PC-3 (cell line): ENCODE measurements around the gene CBFA2T3. TPM values are rescaled to one million over a fixed set of nuclear protein-coding genes. Genes with fewer than 3 reads are reported as not detected.

Source experiments
- ATAC-seq: fragments of 200-7000 bp; cut with Tn5 transposase; 2 replicates; pipeline ENCODE4 v1.9.1; 2020; ENCODE audit warnings: mild to moderate bottlenecking, moderate library complexity
- BruUV-seq: library from RNA; stranded (reverse); fragments of 400-500 nt; replicated peaks from 2 replicates; lab custom pipeline; 2021; lab: Mats Ljungman, UMichigan
- CTCF ChIA-PET: fragments of 300-600 bp; sonication (Branson Sonifier 250); formaldehyde crosslinking; loops from one replicate; lab custom pipeline; 2022; ENCODE audit warnings: antibody characterized with exemption; lab: Charles Lee
- POLR2A ChIA-PET: fragments of 300-600 bp; sonication (Branson Sonifier 250); formaldehyde crosslinking; loops from one replicate; lab custom pipeline; 2022; ENCODE audit warnings: antibody characterized with exemption; ENCODE audit not compliant: unreplicated experiment; lab: Charles Lee
- DNase-seq: peaks from one replicate; pipeline ENCODE4 v3.0.0-alpha.2; 2015
- H2AFZ ChIP-seq: fragments of 300-600 bp; sonication (generic); 2 replicates; pipeline ENCODE4 v1.6.0; 2016; ENCODE audit warnings: antibody characterized with exemption, low read length
- H3F3A ChIP-seq: fragments of 300-600 bp; sonication (generic); one replicate; pipeline ENCODE4 v1.6.0; 2017; ENCODE audit warnings: antibody characterized with exemption, low read length, control low read depth, mild to moderate bottlenecking; ENCODE audit not compliant: unreplicated experiment
- H3K27ac ChIP-seq: fragments of 300-600 bp; sonication (generic); 2 replicates; pipeline ENCODE4 v1.5.1; 2016; ENCODE audit warnings: mild to moderate bottlenecking, low read length
- H3K27me3 ChIP-seq: fragments of 300-600 bp; sonication (generic); 2 replicates; pipeline ENCODE4 v1.6.1; 2016; ENCODE audit warnings: low read length, mixed read lengths
- H3K36me3 ChIP-seq: fragments of 300-600 bp; sonication (generic); 2 replicates; pipeline ENCODE4 v1.6.1; 2016; ENCODE audit warnings: low read depth, mixed run types, low read length, mixed read lengths
- H3K4me1 ChIP-seq: fragments of 300-600 bp; sonication (generic); 2 replicates; pipeline ENCODE4 v1.5.1; 2016; ENCODE audit warnings: low read length; ENCODE audit not compliant: insufficient read depth
- H3K4me2 ChIP-seq: fragments of 300-600 bp; sonication (generic); 2 replicates; pipeline ENCODE4 v1.6.0; 2016; ENCODE audit warnings: low read length
- H3K4me3 ChIP-seq: fragments of 300-600 bp; sonication (generic); 2 replicates; pipeline ENCODE4 v1.5.1; 2016; ENCODE audit warnings: mild to moderate bottlenecking, low read length, mixed read lengths
- H3K79me2 ChIP-seq: fragments of 300-600 bp; sonication (generic); 2 replicates; pipeline ENCODE4 v1.6.1; 2017; ENCODE audit warnings: low read length, mixed read lengths
- H3K9ac ChIP-seq: fragments of 300-600 bp; sonication (generic); 2 replicates; pipeline ENCODE4 v1.6.0; 2016; ENCODE audit warnings: mild to moderate bottlenecking, low read length
- H3K9me2 ChIP-seq: fragments of 300-600 bp; sonication (generic); replicated peaks from 2 replicates; pipeline ENCODE4 v1.6.1; 2016; ENCODE audit warnings: mixed run types, low read length, mixed read lengths
- H3K9me3 ChIP-seq: fragments of 300-600 bp; sonication (generic); 2 replicates; pipeline ENCODE4 v1.6.1; 2016; ENCODE audit warnings: low read length, mixed read lengths
- H4K20me1 ChIP-seq: fragments of 300-600 bp; sonication (generic); 2 replicates; pipeline ENCODE4 v1.6.1; 2016; ENCODE audit warnings: low read length, mixed read lengths
- CTCF ChIP-seq: fragments of 300-600 bp; sonication (generic); conservative IDR thresholded peaks from 2 replicates; pipeline ENCODE4 v1.5.1; 2017; ENCODE audit warnings: antibody characterized with exemption, low read depth, mild to moderate bottlenecking, low read length
- EZH2 ChIP-seq: fragments of 300-600 bp; sonication (generic); IDR thresholded peaks from one replicate; pipeline ENCODE4 v1.6.1; 2017; ENCODE audit warnings: antibody characterized with exemption, mild to moderate bottlenecking, low read length; ENCODE audit not compliant: unreplicated experiment
- EZH2phosphoT487 ChIP-seq: fragments of 300-600 bp; sonication (generic); IDR thresholded peaks from 2 replicates; pipeline ENCODE4 v1.6.1; 2018; ENCODE audit warnings: mild to moderate bottlenecking, antibody characterized with exemption, low read length, borderline replicate concordance
- intact Hi-C: fragments of 100-400 bp; cut with micrococcal nuclease; formaldehyde crosslinking; loops from 2 replicates; pipeline ENCODE4 v1.9.0; 2023
- total RNA-seq: library from RNA; depleted of rRNA; stranded (reverse); fragments of >200 nt; gene quantifications from 2 replicates; pipeline ENCODE4 v1.2.3, GENCODE V29; 2014

Gene CBFA2T3
- total RNA-seq, 1 experiment from 2014 or later, result not detected

GRCh38 chr16:88983771-88984687, 7.0 kb upstream of the CBFA2T3 start:
- ATAC-seq, result no peak

DNA sequence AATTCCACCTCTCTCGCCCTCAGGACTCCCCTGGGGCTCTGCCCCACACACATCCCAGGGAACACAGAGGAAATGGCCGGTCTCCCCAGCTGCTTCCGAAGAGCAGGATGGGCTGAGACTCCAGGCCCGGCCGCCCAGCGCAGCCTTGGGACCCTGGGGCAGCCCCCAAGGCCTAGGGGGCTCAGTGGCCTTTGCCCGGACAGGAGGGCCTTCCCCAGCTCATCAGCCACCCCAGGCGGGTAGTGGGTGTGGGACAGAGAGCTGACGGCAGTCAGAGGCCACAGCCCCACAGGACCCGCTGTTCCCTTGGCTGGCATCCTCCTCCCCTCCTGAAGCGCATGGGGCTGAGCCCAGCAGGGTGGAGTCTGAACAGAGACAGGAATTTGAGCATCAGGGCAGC, 6.2 kb upstream of the CBFA2T3 start:
- CTCF ChIA-PET, result no interaction called here
- POLR2A ChIA-PET, result no interaction called here
- ATAC-seq (no peak), DNase-seq (no peak)
- no peak overlapping the region for H2AFZ ChIP-seq
- H3K9me3 ChIP-seq, result no peaks in the 10 kb centered on the region
- no TSS peak for BruUV-seq
- intact Hi-C loops, result no loop called here
- H3K9ac ChIP-seq, result no peak overlapping the region
- H3K79me2 ChIP-seq, result no peaks in the 10 kb centered on the region
- no peak overlapping the region for H3K4me3 ChIP-seq
- H3K27ac ChIP-seq, result no peak overlapping the region
- no peak for TF ChIP-seq EZH2phosphoT487
- TF ChIP-seq CTCF, result no peak
- no peak for TF ChIP-seq EZH2
- no peaks in the 10 kb centered on the region for H3K27me3 ChIP-seq
- no peaks in the 10 kb centered on the region for H3K9me2 ChIP-seq
- H3K36me3 ChIP-seq, result no peaks in the 10 kb centered on the region
- H3K4me2 ChIP-seq, result no peak overlapping the region
- H3K4me1 ChIP-seq, result no peaks in the 10 kb centered on the region
- H4K20me1 ChIP-seq, result no peaks in the 10 kb centered on the region
- no peaks in the 10 kb centered on the region for H3F3A ChIP-seq

More at GRCh38 chr16:88983771-88984687, 7.0 kb upstream of the CBFA2T3 start:
- Histone ChIP-seq H3F3A (no peaks in the 10 kb centered on the region), H3K36me3 (no peaks in the 10 kb centered on the region), H3K9me2 (no peaks in the 10 kb centered on the region), H3K4me2 (no peak overlapping the region), H3K9me3 (no peaks in the 10 kb centered on the region), H2AFZ (no peak overlapping the region), H4K20me1 (no peaks in the 10 kb centered on the region), H3K27ac (no peak overlapping the region), H3K4me3 (no peak overlapping the region), H3K79me2 (no peaks in the 10 kb centered on the region), H3K27me3 (no peaks in the 10 kb centered on the region), H3K9ac (no peak overlapping the region), H3K4me1 (no peaks in the 10 kb centered on the region)
- ChIA-PET POLR2A (no interaction called here), CTCF (no interaction called here)
- BruUV-seq, result no TSS peak
- no peak for DNase-seq
- TF ChIP-seq EZH2phosphoT487 (no peak), CTCF (no peak), EZH2 (no peak)
- intact Hi-C loops, result no loop called here
